ENCODE results near the gene SLC9C1. TPM values are rescaled to one million over a fixed set of nuclear protein-coding genes. Genes with fewer than 3 reads are reported as not detected.

Gene SLC9C1
- total and polyA plus RNA-seq, 9 of the 15 experiments (the other 6 are each of a cell fraction or from before 2014, with no cell fraction given), result not detected

DNA sequence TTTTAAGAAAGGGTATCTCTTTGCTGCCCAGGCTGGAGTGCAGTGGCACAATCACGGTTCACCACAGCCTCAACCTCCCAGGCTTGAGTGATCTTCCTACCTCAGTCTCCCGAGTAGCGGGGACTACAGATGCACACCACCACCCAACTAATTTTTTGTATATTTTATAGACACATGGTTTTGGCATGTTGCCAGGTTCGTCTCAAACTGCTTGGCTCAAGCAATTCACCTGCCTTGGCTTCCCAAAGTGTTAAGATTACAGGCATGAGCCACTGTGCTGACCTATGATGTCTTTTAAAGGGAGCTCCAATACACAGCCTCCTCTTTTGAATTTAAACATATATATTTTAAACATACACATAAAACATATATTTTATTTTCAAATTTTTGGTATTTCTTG is 60.9 kb downstream of the SLC9C1 start:
- no peaks in the 10 kb centered on the region for H3K9me3 ChIP-seq (replicated peaks; ENCODE audit: control insufficient read depth, insufficient read depth, low read depth, low read length)
- H2AFZ ChIP-seq (ENCODE audit: low read depth, low read length), result no peak overlapping the region
- H3K36me3 ChIP-seq (ENCODE audit: control insufficient read depth, insufficient read depth, low read length), result no peaks in the 10 kb centered on the region
- ChIA-PET CTCF (ENCODE audit: low intra/inter-chr PET ratio) (no interaction called here), POLR2A (no interaction called here)
- no peak overlapping the region for H3K9ac ChIP-seq (ENCODE audit: insufficient read depth in 1 of 2, low read depth in 2 of 2, low read length in 2 of 2)
- no peak overlapping the region for H3K4me3 ChIP-seq
- FAIRE-seq (no peak), ATAC-seq (no peak), DNase-seq (ENCODE audit: extremely low read depth in 1 of 4, low spot score in 3 of 4) (no peak)
- intact Hi-C loops (cut with micrococcal nuclease) (no loop called here), in situ Hi-C loops (cut with MboI) (no loop called here)
- peak; percentile 88 for TF ChIP-seq NFIX (CRISPR knock-in tag; IDR thresholded peaks at IDR 0.05; ENCODE audit: low read depth)
- TF ChIP-seq NFIC (IDR thresholded peaks at IDR 0.05), result peak; percentile 90
- no peak for TF ChIP-seq E2F1 (CRISPR knock-in tag; IDR thresholded peaks at IDR 0.05)
- TF ChIP-seq, protein P1, sequence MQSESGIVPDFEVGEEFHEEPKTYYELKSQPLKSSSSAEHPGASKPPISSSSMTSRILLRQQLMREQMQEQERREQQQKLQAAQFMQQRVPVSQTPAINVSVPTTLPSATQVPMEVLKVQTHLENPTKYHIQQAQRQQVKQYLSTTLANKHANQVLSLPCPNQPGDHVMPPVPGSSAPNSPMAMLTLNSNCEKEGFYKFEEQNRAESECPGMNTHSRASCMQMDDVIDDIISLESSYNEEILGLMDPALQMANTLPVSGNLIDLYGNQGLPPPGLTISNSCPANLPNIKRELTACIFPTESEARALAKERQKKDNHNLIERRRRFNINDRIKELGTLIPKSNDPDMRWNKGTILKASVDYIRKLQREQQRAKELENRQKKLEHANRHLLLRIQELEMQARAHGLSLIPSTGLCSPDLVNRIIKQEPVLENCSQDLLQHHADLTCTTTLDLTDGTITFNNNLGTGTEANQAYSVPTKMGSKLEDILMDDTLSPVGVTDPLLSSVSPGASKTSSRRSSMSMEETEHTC (IDR thresholded peaks at IDR 0.05), result no peak
- no peaks in the 10 kb centered on the region for H3K27me3 ChIP-seq (ENCODE audit: control insufficient read depth in 2 of 2, insufficient read depth in 2 of 2, low read length in 2 of 2)
- BruUV-seq (replicated peaks), result no TSS peak
- no peaks in the 10 kb centered on the region for H3K4me1 ChIP-seq (replicated peaks in 1 of 2; ENCODE audit: control insufficient read depth in 2 of 2, insufficient read depth in 2 of 2, low read length in 2 of 2)
- no peaks in the 10 kb centered on the region for H4K20me1 ChIP-seq (replicated peaks; ENCODE audit: control insufficient read depth, insufficient read depth, low read length)
- H3K4me2 ChIP-seq (ENCODE audit: insufficient read depth, low read length), result no peak overlapping the region
- H3K9me1 ChIP-seq (ENCODE audit: control insufficient read depth, insufficient read depth, low read length), result no peaks in the 10 kb centered on the region
- 0% methylated on average over 4 of the region's 4 CpGs for WGBS (ENCODE audit: insufficient coverage, low coverage, missing lambda C conversion rate)
- no peak overlapping the region for H3K27ac ChIP-seq (ENCODE audit: extremely low read depth, low read depth, low read length)
- no peaks in the 10 kb centered on the region for H3K79me2 ChIP-seq (ENCODE audit: control insufficient read depth, insufficient read depth, low read length)
